ACC112 (cell line): ENCODE data around the gene LRRC71.

Experiments
- H2AFZ ChIP-seq: fragments of 200-600 bp; sonication (generic); one replicate; pipeline ENCODE4 v1.6.0; 2017; ENCODE audit warnings: antibody characterized with exemption, low read length; ENCODE audit not compliant: unreplicated experiment
- H3K27ac ChIP-seq: fragments of 200-600 bp; sonication (generic); 2 replicates; pipeline ENCODE4 v1.5.1; 2014; ENCODE audit warnings: low read depth, mild to moderate bottlenecking, antibody characterized with exemption, low read length, moderate library complexity
- H3K27me3 ChIP-seq: fragments of 200-600 bp; sonication (generic); 2 replicates; pipeline ENCODE4 v1.6.1; 2014; ENCODE audit warnings: mild to moderate bottlenecking, antibody characterized with exemption, low read length, moderate library complexity, mixed read lengths; ENCODE audit not compliant: insufficient read depth
- H3K36me3 ChIP-seq: fragments of 200-600 bp; sonication (generic); 2 replicates; pipeline ENCODE4 v1.6.1; 2016; ENCODE audit warnings: mild to moderate bottlenecking, antibody characterized with exemption, low read length, moderate library complexity, mixed read lengths; ENCODE audit not compliant: insufficient read depth
- H3K4me1 ChIP-seq: fragments of 200-600 bp; sonication (generic); one replicate; pipeline ENCODE4 v1.6.1; 2016; ENCODE audit warnings: low read length, mixed read lengths; ENCODE audit not compliant: insufficient read depth, unreplicated experiment, control insufficient read depth
- H3K4me3 ChIP-seq: fragments of 200-600 bp; sonication (generic); 2 replicates; pipeline ENCODE4 v1.5.1; 2014; ENCODE audit warnings: mild to moderate bottlenecking, low read depth, low read length
- H3K79me2 ChIP-seq: fragments of 200-600 bp; sonication (generic); one replicate; pipeline ENCODE4 v1.6.0; 2016; ENCODE audit warnings: low read length; ENCODE audit not compliant: control insufficient read depth, unreplicated experiment, insufficient read depth

LRRC71 gene

DNA sequence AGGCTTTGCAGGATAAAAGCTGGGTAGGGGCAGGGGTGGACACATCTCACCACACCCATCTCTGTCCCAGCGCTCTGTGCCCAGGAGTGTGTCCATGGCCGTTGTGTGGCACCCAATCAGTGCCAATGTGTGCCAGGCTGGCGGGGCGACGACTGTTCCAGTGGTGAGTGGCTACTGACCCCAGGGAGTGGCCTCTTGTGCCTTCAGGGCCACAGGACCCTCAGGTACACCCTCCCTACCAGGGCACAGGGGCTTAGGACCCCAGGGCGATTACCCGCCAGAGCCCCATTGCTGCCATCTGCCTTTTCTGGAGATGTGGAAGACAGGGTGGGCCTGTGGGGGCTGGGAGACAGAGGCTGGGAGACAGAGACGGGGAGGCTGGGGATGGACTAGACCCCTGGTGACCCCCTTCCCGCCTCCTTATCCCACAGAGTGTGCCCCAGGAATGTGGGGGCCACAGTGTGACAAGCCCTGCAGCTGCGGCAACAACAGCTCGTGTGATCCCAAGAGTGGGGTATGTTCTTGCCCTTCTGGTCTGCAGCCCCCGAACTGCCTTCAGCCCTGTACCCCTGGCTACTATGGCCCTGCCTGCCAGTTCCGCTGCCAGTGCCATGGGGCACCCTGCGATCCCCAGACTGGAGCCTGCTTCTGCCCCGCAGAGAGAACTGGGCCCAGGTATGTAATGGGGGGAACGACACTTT, 14.1 kb upstream of the LRRC71 start:
- peaks cover 3% of the 10 kb centered on the region; the same call in 1 of the 2 replicates for H3K36me3 ChIP-seq
- peaks cover 30% of the 10 kb centered on the region for H3K4me1 ChIP-seq
- no peak overlapping the region for H3K4me3 ChIP-seq
- H2AFZ ChIP-seq: no peak overlapping the region
- H3K27ac ChIP-seq: peak overlapping the region; percentile 49; the same call in 1 of the 2 replicates
- H3K27me3 ChIP-seq: no peaks in the 10 kb centered on the region
- peaks cover 34% of the 10 kb centered on the region for H3K79me2 ChIP-seq

DNA sequence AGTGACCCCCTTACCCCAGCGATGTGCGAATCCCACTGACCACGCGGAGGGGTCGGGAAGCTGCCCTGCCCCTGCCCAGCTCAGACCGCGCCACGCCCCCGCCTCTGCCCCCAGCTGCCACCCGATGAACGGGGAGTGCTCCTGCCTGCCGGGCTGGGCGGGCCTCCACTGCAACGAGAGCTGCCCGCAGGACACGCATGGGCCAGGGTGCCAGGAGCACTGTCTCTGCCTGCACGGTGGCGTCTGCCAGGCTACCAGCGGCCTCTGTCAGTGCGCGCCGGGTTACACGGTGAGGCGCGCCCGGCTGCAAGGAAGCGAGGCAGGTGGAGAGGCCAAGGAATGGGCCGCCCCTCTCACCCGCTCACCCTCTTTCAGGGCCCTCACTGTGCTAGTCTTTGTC, 11.9 kb upstream of the LRRC71 start:
- Histone ChIP-seq H3K27me3 (no peaks in the 10 kb centered on the region), H2AFZ (no peak overlapping the region), H3K27ac (no peak overlapping the region), H3K36me3 (peaks cover 15% of the 10 kb centered on the region; the same call in 1 of the 2 replicates), H3K79me2 (peaks cover 17% of the 10 kb centered on the region), H3K4me1 (peaks cover 26% of the 10 kb centered on the region), H3K4me3 (no peak overlapping the region)

DNA sequence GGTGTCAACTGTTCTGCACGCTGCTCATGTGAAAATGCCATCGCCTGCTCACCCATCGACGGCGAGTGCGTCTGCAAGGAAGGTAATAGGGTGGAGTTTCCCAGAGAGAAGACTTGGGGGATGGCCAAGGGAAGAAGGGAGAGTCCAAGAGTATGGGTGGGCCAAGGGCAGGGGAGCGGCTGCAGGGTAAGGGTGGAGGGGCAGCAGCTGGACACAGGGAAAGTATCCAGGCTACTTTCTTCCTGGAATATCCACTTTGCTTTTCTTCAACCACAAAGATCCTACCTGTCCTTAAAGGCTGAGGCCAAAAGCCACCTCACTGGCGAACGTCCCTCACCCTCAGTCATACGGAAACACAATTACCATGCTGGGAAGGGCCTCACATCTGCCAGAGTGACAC, 11.5 kb upstream of the LRRC71 start:
- Histone ChIP-seq H2AFZ (no peak overlapping the region), H3K79me2 (peaks cover 13% of the 10 kb centered on the region), H3K4me3 (no peak overlapping the region), H3K27ac (no peak overlapping the region), H3K4me1 (peaks cover 26% of the 10 kb centered on the region), H3K27me3 (no peaks in the 10 kb centered on the region), H3K36me3 (peaks cover 15% of the 10 kb centered on the region; the same call in 1 of the 2 replicates)

DNA sequence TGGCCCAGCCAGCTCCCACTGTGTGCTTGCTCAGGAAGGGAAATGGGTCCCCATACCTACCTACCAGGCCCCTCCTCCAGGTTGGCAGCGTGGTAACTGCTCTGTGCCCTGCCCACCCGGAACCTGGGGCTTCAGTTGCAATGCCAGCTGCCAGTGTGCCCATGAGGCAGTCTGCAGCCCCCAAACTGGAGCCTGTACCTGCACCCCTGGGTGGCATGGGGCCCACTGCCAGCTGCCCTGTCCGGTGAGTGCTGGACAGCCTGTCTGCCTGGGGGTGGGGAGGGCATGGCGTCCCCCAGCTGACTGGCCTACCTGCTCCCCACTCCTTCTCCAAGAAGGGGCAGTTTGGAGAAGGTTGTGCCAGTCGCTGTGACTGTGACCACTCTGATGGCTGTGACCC, 10.8 kb upstream of the LRRC71 start:
- H2AFZ ChIP-seq: no peak overlapping the region
- no peaks in the 10 kb centered on the region for H3K27me3 ChIP-seq
- H3K27ac ChIP-seq: no peak overlapping the region
- H3K4me1 ChIP-seq: peaks cover 31% of the 10 kb centered on the region
- H3K4me3 ChIP-seq: no peak overlapping the region
- peaks cover 17% of the 10 kb centered on the region; the same call in 1 of the 2 replicates for H3K36me3 ChIP-seq
- H3K79me2 ChIP-seq: peaks cover 6% of the 10 kb centered on the region

GRCh38 chr1:156910309-156910782, 10.1 kb upstream of the LRRC71 start:
- no peak overlapping the region for H2AFZ ChIP-seq
- H3K4me1 ChIP-seq: peaks cover 31% of the 10 kb centered on the region
- no peak overlapping the region for H3K4me3 ChIP-seq
- H3K27me3 ChIP-seq: no peaks in the 10 kb centered on the region
- no peak overlapping the region for H3K27ac ChIP-seq
- peaks cover 20% of the 10 kb centered on the region; the same call in 1 of the 2 replicates for H3K36me3 ChIP-seq
- H3K79me2 ChIP-seq: peaks cover 3% of the 10 kb centered on the region

DNA sequence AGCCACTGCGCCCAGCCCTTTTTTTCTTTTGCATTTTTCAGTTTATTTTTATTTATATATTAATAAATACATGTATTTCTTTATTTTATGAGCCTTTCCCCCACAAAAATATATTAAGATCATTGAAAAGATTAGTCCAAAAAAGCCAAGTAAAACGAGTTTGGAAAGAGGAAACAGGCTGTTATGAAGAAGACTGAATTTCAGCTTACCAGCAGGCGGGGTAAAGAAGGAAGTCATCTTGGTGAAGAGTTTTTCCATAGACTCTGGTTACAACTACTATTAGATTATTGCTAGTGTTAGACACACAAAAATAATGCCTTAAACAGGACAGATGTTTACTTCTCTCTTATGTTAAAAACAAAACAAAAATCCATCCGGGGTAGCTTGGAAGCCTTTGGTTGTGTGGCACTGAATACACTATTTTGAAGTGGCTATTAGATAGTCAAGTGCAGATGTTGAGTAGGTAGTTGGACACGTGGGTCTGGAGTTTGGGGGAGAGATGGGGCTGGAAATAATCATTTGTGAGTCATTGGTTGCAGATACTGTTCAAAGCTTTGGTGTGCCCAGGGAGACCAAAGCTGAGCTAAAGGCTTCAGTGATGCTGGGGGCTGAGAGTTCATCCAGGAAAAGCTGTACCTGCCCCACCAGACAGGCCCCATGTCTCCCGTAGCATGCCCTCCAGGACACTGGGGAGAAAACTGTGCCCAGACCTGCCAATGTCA, 8.7 kb upstream of the LRRC71 start:
- no peak overlapping the region for H3K27ac ChIP-seq
- H3K36me3 ChIP-seq: peaks cover 31% of the 10 kb centered on the region
- no peaks in the 10 kb centered on the region for H3K79me2 ChIP-seq
- H3K27me3 ChIP-seq: no peaks in the 10 kb centered on the region
- no peak overlapping the region for H2AFZ ChIP-seq
- peaks cover 28% of the 10 kb centered on the region for H3K4me1 ChIP-seq
- no peak overlapping the region for H3K4me3 ChIP-seq

- no peaks in the 10 kb centered on the region for H3K27me3 ChIP-seq
- H3K79me2 ChIP-seq: no peaks in the 10 kb centered on the region
Measured at GRCh38 chr1:156912310-156912709, 8.1 kb upstream of the LRRC71 start.

DNA sequence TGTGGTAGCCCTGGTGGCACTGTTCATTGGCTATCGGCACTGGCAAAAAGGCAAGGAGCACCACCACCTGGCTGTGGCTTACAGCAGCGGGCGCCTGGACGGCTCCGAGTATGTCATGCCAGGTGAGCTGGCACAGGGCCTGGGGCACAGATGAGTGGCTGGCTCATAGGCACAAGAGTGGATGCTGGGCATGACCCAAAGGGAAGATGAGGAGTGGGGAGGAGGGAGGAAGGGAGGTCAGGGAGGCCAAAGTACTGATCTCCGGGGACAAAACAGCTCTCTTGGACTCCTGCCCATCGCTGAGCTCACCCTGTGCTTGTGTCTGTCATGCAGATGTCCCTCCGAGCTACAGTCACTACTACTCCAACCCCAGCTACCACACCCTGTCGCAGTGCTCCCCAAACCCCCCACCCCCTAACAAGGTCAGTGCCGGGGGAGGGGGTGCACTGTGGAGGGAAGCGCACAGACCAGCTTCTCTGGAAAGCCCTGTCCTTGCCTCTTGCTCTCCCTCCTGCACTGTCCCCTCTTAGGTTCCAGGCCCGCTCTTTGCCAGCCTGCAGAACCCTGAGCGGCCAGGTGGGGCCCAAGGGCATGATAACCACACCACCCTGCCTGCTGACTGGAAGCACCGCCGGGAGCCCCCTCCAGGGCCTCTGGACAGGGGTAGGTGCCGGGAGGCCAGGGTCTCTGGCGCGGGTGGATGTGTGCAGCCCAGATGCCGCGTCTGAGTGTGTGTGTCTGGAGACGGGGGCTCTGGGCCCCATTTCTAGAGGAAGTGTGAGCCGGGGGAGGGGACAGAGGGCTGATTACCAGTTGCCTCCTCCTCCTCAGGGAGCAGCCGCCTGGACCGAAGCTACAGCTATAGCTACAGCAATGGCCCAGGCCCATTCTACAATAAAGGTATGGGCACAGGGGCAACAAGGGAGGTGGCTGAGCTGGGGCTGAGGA, 7.3 kb upstream of the LRRC71 start:
- no peak overlapping the region for H3K27ac ChIP-seq

More at GRCh38 chr1:156912310-156912709, 8.1 kb upstream of the LRRC71 start:
- Histone ChIP-seq H3K27ac (no peak overlapping the region), H3K4me3 (no peak overlapping the region), H2AFZ (no peak overlapping the region), H3K4me1 (peaks cover 22% of the 10 kb centered on the region), H3K36me3 (peaks cover 34% of the 10 kb centered on the region)

GRCh38 chr1:156913809-156914387, 6.5 kb upstream of the LRRC71 start:
- Histone ChIP-seq H3K36me3 (peaks cover 31% of the 10 kb centered on the region), H3K27me3 (no peaks in the 10 kb centered on the region), H2AFZ (no peak overlapping the region), H3K27ac (no peak overlapping the region), H3K79me2 (no peaks in the 10 kb centered on the region), H3K4me1 (peaks cover 20% of the 10 kb centered on the region), H3K4me3 (no peak overlapping the region)

More for the DNA sequence above, 7.3 kb upstream of the LRRC71 start:
- Histone ChIP-seq H3K36me3 (peaks cover 32% of the 10 kb centered on the region), H2AFZ (no peak overlapping the region), H3K4me1 (peaks cover 16% of the 10 kb centered on the region), H3K4me3 (no peak overlapping the region), H3K27me3 (no peaks in the 10 kb centered on the region), H3K79me2 (no peaks in the 10 kb centered on the region)

DNA sequence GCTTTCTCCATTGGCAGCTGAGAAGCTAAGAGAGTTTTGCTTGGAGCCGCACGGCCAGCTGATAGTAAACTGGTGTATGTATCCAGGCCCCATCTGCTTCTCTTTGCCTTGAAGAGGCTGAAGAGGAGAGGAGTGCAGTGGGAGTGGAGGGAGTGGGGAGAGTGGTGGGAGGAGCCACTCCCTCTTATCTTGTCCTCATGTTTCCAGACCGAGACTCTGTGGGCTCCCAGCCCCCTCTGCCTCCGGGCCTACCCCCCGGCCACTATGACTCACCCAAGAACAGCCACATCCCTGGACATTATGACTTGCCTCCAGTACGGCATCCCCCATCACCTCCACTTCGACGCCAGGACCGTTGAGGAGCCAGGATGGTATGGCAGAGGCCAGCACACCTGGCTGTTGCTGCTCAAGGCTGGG, 6.0 kb upstream of the LRRC71 start:
- Histone ChIP-seq H2AFZ (no peak overlapping the region), H3K79me2 (no peaks in the 10 kb centered on the region), H3K27ac (no peak overlapping the region), H3K36me3 (peaks cover 31% of the 10 kb centered on the region), H3K4me3 (no peak overlapping the region), H3K27me3 (no peaks in the 10 kb centered on the region), H3K4me1 (peaks cover 24% of the 10 kb centered on the region)
